Astrocyte of the spinal cord (primary cell): ENCODE results near the gene TMEM161A.
"Not testable (repeated sequence)": the region's sequence is repeated elsewhere in the genome, so short reads cannot be mapped to it uniquely, and the experiment has no call there.

Source experiments
- DNase-seq: peaks from one replicate; pipeline ENCODE4 v3.0.0; 2011; ENCODE audit warnings: low read depth, low spot score
- H3K4me3 ChIP-seq: 2 replicates; pipeline ENCODE4 v1.5.1; 2011; ENCODE audit warnings: low read depth, mild to moderate bottlenecking, low read length, moderate library complexity
- in situ Hi-C: cut with HindIII; loops from 2 replicates; pipeline ENCODE4 v1.10.0; 2017; ENCODE audit warnings: low sequenced_read_pairs
- TF ChIP-seq, protein P1 (sequence below): IDR thresholded peaks from 2 replicates; pipeline ENCODE4 v1.5.1; 2012; ENCODE audit warnings: low read depth, mild to moderate bottlenecking, low read length, inconsistent platforms

The TMEM161A gene

DNA sequence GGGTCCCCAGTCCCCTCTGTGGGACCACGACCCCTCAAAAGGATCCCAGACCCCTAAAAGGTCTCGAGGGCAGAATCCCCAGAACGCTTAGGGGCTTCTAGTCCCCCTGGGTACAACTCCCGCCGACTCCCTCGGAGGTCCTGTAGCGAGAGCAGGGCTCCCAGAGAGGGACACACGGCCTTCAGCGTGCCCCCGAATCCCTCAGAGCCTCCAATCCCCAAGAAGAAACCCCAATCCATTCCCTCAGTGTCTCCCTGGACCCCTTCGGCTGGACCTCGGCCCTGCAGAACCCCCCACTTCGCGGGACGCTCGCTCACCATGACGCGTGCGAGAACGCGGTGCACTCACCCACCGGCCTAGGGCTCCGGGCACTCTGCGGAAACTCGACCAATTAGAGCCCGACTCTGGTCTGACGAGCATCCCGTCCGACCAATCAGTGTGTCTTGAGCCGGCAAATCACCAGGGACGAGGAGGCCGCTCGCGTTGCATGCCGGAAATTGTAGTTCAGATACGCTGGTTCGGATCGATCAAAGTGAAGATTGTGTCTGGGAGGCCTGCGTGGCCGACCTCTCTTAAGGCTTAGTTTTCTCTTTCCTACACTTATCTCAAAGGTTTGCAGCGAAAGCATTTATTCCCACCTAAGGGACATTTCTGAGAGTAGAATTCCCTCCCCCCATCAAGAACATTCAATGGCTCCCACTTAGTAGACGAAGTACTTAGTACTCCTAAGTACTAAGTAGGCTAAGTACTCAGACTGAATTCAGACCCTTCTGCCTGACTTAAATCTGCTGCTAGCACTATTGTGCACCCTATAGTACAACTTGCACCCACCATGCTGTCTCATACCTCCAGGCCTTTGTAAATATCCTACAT lies at the start of gene TMEM161A:
TSS of gene TMEM161A (minus strand) at position 370 of the 873 bp plus-strand sequence. CDS start at position 320, 50 bp downstream.
- peak within 1 kb of the TSS; percentile 84 for H3K4me3 ChIP-seq
- peak; percentile 99 for DNase-seq
- TF ChIP-seq, protein P1, sequence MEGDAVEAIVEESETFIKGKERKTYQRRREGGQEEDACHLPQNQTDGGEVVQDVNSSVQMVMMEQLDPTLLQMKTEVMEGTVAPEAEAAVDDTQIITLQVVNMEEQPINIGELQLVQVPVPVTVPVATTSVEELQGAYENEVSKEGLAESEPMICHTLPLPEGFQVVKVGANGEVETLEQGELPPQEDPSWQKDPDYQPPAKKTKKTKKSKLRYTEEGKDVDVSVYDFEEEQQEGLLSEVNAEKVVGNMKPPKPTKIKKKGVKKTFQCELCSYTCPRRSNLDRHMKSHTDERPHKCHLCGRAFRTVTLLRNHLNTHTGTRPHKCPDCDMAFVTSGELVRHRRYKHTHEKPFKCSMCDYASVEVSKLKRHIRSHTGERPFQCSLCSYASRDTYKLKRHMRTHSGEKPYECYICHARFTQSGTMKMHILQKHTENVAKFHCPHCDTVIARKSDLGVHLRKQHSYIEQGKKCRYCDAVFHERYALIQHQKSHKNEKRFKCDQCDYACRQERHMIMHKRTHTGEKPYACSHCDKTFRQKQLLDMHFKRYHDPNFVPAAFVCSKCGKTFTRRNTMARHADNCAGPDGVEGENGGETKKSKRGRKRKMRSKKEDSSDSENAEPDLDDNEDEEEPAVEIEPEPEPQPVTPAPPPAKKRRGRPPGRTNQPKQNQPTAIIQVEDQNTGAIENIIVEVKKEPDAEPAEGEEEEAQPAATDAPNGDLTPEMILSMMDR = no peak
- in situ Hi-C loops = no loop called here

DNA sequence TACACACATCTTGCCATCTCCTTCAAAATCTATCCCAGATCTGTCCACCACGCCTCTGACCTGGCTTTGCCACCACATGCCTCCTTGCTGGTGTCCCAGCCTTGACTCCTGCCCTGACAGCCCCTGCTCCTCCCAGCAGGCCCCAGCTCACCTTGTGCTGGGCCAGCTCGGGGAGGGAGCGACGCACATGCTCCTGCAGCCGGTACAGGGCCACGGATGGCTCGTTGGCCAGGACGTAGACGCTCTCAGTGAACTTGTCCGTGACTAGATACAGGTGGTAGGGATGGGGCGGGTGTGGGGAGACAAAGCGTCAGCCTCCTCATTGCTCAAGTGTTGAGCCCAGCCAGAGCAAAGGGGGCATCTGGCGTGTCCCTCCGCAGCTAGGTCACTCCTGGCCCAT lies 48.5 kb upstream of the TMEM161A start:
- DNase-seq = no peak

DNA sequence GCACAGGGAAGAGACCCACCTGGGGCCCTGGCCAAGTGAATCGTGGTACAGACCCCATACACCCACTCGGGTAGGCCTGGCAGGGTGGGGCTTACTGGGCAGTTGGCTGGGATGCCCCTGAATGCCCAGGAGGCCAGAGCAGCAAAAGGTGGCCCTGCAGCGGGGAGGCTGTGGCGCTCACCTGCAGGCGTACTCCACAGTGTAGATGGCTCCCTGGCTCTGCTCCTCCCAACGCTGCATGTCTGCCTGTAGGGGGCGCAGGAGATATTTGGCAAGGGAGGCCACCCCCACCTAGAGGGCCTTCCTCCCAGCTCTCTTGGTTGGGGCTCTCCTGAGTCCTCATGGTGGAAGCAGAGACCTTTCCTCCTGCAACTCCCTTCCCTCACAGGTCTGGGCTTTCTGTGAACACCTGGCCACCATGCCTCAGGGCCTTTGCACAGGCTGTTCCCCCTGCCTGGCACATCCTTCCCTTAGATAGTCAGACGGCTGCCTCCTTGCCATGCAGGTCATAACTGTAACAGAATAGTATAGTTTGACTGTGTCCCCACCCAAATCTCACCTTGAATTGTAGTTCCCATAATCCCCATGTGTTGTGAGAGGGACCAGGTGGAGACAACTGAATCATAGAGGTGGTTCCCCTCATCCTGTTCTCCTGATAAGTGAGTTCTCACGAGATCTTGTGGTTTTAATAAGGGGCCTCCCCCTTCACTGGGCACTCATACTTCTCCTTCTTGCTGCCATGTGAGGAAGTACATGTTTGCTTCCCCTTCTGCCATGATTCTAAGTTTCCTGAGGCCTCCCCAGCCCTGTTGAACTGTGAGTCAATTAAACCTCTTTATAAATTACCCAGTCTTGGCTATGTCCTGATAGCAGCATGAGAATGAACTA lies 47.8 kb upstream of the TMEM161A start:
- no peak overlapping the region for H3K4me3 ChIP-seq
- no peak for DNase-seq
- TF ChIP-seq, protein P1 = peak; percentile 72
- in situ Hi-C loops = no loop called here

More for the DNA sequence above, 48.5 kb upstream of the TMEM161A start:
- TF ChIP-seq, protein P1 = no peak
- H3K4me3 ChIP-seq = no peak overlapping the region
- in situ Hi-C loops = no loop called here

DNA sequence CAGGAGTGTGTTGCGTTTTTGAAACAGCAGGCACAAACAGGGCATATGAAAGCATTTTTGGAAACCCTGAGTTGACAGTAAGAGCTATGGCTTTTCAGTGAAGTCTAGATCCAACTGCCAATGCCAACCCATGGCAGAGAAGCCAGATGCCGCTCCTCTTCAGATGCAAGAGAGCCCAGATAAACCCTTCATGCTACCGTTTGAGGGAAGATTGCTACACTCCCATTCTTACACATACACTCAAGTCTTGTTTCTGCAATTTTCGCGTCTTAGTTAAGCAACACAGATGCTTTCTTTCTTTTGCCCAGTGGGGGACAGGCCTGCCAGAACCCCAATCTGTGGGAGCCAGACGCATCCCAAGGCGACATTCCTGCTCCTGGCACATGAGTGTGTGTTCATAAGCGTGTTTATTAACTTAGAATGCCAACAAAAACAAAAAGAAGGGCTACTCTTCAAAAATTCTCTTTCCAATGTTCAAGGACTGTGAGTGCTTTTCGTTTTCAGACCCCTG lies 43.3 kb upstream of the TMEM161A start:
- H3K4me3 ChIP-seq = no peak overlapping the region
- no peak for DNase-seq
- TF ChIP-seq, protein P1 = no peak
- in situ Hi-C loops = no loop called here

DNA sequence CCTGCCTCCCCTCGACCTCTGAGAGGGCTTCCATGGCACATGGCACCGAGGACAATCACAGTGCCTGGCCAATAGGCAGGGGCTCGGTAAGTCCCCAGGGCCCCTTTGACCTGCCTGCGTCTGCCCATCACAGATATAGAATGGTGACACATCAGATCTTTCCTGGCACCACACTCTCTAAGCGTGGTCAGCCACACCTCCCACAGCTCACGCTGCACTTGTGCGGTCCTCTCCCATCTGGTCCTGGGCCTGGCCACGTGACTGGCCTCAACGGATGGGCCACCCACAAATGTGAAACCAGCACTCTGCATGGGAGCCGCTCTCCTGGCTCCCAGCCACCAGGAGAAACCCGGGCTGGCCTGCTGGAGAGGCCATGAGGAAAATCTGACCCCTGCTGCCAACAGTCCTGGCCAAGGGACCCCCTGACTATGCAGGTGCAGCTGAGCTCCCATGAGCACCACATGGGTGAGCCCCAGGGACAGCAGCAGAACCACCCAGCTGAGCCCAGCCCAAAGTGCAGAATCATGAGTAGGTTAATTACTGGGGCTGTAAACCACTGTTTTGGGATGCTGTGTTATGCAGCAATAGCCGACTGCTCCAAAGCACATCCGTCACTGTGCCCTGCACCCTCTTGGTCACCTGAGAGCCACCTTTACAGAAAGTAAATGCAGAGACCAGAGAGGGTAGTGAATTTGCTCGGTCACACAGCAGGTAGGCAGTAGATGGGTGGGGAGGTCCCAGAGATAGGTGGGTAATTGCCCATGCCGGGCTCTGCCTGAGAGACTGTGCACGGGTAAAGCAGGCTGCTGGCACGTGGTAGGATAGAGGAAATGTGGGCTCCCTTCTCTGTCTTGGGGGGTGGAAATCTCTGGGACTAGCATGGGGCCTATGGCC lies 41.5 kb upstream of the TMEM161A start:
- TF ChIP-seq, protein P1 = no peak
- in situ Hi-C loops = no loop called here
- DNase-seq = no peak
- H3K4me3 ChIP-seq = no peak overlapping the region

DNA sequence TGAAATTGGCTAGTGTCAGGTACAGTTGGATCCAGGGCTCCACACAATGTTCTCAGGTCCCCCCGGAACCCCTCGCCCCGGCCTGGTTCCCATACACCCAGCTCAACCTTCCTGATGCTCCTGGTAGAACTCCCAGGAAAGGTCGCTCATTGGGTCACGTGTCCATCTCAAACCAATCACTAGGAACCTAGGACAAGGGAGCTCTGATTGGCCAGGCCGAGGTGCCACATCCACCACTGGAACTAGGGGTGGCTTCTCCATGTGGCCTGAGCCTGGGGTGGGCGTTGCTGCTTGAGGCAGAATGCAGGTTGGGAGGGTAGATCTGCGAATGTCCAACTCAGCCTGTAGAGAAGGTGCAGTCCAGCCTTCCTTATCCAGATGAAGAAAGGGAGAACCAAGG lies 38.7 kb upstream of the TMEM161A start:
- DNase-seq = no peak
- H3K4me3 ChIP-seq = no peak overlapping the region
- in situ Hi-C loops = no loop called here
- TF ChIP-seq, protein P1 = no peak

DNA sequence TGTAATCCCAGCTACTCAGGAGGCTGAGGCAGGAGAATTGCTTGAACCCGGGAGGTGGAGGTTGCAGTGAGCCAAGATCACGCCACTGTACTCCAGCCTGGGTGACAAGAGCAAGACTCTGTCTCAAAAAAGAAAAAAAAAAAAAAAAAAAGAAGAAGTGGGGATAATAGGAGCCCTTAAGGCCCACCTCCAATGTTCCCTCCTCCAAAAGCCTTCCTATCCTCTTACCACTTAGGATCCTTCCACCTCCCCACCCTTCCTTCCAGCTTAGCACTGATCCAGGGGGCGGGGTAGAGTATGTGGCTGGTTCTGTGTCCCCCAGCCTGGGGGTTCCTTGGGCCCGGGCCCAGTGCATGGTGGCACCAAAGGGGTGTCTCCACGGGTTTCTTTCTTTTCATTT lies 35.0 kb upstream of the TMEM161A start:
- H3K4me3 ChIP-seq, DNase-seq, in situ Hi-C loops: not testable (repeated sequence)
